Left ventricle myocardium inferior (tissue), 1 donor: ENCODE data around the gene CSH1. TPM values are rescaled to one million over a fixed set of nuclear protein-coding genes. Genes with fewer than 3 reads are reported as not detected.
"Not testable (repeated sequence)": the region's sequence is repeated elsewhere in the genome, so short reads cannot be mapped to it uniquely, and the experiment has no call there.

ENCODE experiments used
- DNase-seq: peaks from one replicate; pipeline ENCODE4 v3.0.0-alpha.2; 2020
- H3K27ac ChIP-seq: fragments of 200-600 bp; replicated peaks from 2 replicates; pipeline ENCODE4 v1.8.0; 2021
- H3K27me3 ChIP-seq: fragments of 200-600 bp; 2 replicates; pipeline ENCODE4 v1.8.0; 2021; ENCODE audit warnings: low read depth
- H3K36me3 ChIP-seq: fragments of 200-600 bp; 2 replicates; pipeline ENCODE4 v1.8.0; 2021
- H3K4me1 ChIP-seq: fragments of 200-600 bp; 2 replicates; pipeline ENCODE4 v1.8.0; 2021
- H3K4me3 ChIP-seq: fragments of 200-600 bp; 2 replicates; pipeline ENCODE4 v1.8.0; 2021; ENCODE audit warnings: mild to moderate bottlenecking, moderate library complexity
- H3K9me3 ChIP-seq: fragments of 200-600 bp; replicated peaks from 2 replicates; pipeline ENCODE4 v1.8.0; 2021
- intact Hi-C: fragments of 100-400 bp; cut with micrococcal nuclease; formaldehyde crosslinking; loops from one replicate; pipeline ENCODE4 v1.11.0; 2022
- long read RNA-seq: library from polyadenylated mRNA; unstranded; transcript quantifications from one replicate; pipeline ENCODE4 v2.0.0, GENCODE V29; 2021
- total RNA-seq: library from RNA; stranded (reverse); fragmentation: NEBNext Ultra II Directional; extraction: Animal tissue kit (Norgen Biotek cat#: 25700); gene quantifications from one replicate; pipeline ENCODE4 v1.2.1, GENCODE V29; 2021
- TF ChIP-seq, protein P1 (sequence below): fragments of 200-600 bp; IDR thresholded peaks from 2 replicates; pipeline ENCODE4 v1.8.0; 2021; ENCODE audit warnings: antibody characterized with exemption, mild to moderate bottlenecking, borderline replicate concordance
- donor health status: DM: no; HTN: yes; CAD: no; lungs with severe emphysema.

The CSH1 gene
- not detected for total RNA-seq
- long read RNA-seq: 0 reads

DNA sequence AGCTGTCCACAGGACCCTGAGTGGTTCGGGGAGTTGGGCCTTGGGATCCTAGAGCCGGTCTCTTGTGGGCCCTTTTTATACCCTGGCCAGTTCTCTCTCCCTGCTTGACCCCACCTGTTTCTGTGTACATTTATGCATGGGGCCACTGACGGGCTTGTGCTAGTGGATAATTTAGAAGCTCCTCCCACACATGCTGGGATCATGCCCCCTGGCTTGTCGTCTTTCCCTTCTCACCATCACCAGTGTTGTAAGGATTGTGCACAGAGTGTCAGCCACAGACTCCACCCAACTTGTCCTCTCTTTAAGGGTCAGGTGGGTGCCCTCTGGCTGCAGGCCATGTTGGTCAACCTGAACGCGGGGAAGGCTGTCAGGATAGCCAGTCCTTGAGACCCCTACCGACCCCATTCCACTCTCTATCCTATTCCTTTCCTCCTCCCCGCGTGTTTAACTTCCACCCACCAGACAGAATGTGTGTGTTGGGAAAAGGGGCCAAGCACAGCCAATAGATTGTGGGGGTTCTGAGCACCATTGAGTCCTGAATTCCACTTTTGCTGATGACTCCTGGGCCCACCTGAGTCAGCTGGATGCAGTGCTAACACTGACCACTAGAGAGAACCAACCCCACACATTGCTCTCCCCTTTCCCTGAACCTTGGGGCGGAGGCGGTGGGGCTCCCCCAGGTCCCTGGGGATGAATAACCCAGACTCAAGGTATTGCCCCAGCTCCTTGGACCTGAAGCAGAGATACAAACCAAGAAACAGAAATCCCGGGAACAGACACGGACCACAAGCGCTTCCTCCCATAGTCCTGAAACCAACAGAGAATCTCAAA lies at the start of gene CSH1:
TSS of gene CSH1 (minus strand) at position 51 of the 831 bp plus-strand sequence. CDS start 63 bp downstream, outside the sequence.
- H3K4me3 ChIP-seq, H3K27me3 ChIP-seq, H3K9me3 ChIP-seq, DNase-seq, H3K4me1 ChIP-seq, intact Hi-C loops, H3K36me3 ChIP-seq, H3K27ac ChIP-seq: not testable (repeated sequence)

DNA sequence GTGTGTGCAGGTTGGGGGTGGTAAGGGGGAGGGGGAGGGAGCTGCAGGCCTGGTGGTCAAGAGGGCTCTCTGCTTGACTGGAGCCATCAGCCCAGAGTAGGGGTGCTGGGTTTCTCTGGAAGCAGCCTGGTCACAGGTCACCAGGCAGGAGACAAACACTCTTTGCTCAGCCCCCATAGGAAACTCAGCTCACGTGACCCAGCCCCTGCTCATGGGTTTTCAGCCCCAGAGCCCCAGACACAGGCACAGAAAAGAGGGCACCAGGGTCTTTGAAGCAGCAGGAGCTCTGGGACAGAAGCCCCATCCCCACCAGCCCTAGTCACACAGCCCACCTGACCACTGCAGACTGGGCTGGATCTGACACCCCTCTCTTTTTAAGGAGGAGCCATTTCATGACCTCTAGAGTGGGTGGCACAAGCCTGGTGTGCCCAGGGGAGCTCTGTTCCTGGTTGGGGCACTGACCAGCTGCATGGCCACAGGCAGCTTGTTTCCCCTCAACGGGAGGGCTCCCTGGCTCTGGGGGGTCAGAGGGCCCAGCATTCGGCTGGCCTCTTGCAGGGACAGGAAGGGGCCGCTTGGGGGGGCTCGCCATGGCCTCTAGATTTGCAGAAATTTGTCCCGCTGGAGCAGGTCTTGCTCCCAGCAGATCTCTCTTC lies 49.5 kb upstream of the CSH1 start:
- Histone ChIP-seq H3K27ac (no peak overlapping the region), H3K4me3 (no peak overlapping the region), H3K4me1 (peaks cover 13% of the 10 kb centered on the region), H3K27me3 (peaks cover 5% of the 10 kb centered on the region), H3K36me3 (no peaks in the 10 kb centered on the region), H3K9me3 (no peaks in the 10 kb centered on the region)
- TF ChIP-seq, protein P1, sequence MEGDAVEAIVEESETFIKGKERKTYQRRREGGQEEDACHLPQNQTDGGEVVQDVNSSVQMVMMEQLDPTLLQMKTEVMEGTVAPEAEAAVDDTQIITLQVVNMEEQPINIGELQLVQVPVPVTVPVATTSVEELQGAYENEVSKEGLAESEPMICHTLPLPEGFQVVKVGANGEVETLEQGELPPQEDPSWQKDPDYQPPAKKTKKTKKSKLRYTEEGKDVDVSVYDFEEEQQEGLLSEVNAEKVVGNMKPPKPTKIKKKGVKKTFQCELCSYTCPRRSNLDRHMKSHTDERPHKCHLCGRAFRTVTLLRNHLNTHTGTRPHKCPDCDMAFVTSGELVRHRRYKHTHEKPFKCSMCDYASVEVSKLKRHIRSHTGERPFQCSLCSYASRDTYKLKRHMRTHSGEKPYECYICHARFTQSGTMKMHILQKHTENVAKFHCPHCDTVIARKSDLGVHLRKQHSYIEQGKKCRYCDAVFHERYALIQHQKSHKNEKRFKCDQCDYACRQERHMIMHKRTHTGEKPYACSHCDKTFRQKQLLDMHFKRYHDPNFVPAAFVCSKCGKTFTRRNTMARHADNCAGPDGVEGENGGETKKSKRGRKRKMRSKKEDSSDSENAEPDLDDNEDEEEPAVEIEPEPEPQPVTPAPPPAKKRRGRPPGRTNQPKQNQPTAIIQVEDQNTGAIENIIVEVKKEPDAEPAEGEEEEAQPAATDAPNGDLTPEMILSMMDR: no peak
- intact Hi-C loops: no loop called here
- DNase-seq: no peak

DNA sequence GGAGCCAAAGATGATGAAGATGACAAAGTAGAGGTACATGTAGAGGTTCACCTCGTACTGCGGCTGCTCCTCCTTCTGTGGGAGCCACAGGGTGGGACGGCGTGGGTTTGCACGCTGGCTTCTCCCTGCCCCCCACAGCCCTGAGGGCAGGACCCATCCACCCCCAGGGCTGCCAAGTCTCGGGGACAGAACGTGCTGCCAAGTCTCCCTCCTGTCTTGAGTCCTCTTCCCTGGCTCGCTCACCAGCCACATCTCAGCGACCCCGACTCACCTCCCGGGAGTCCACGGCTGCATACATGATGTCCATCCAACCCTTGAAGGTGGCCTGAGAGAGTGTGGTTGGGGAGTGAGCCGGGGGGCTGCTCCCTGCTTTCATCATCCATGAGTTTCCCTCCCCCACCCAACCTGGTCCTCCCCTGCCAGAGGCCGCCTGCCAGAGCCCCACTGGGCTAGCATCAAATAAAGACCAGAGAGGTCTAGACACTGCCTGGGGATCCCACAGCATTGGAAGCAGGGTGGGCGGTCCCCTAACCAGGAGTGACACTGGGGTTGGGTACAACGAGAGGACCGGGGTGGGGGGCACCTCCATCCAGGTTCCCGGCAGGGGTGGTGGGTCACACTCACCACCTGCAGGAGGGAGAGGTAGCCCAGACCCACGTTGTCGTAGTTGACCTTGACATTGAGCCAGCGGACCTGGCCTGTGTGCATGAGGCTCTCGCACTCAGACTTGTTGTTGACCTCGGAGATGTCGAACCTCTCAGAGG lies 48.5 kb upstream of the CSH1 start:
- no peak for DNase-seq
- Histone ChIP-seq H3K36me3 (no peaks in the 10 kb centered on the region), H3K4me3 (no peak overlapping the region), H3K27ac (no peak overlapping the region), H3K27me3 (peaks cover 5% of the 10 kb centered on the region), H3K4me1 (peaks cover 6% of the 10 kb centered on the region), H3K9me3 (no peaks in the 10 kb centered on the region)
- intact Hi-C loops: no loop called here
- TF ChIP-seq, protein P1: no peak

DNA sequence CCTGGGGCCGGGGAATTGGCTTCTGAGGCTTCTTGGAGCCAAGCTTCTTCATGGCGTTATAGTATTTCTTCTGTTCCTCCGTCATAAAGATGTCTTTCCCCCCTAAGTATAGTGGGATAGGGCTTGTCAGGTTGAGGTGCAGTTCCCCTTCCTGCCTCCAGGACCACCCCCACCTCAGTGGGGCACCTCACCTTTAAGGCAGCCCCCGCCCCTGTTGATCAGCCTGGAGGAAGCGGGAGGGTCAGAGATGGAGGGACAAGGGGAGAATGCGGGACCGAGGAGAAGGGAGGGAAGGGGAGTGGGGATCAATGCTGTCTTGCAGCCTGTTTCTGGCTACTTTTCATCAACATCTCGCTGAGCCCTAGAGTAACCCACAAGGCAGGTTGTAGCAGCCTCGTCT lies 47.4 kb upstream of the CSH1 start:
- no peaks in the 10 kb centered on the region for H3K36me3 ChIP-seq
- intact Hi-C loops: no loop called here
- peaks cover 6% of the 10 kb centered on the region for H3K4me1 ChIP-seq
- no peak for DNase-seq
- H3K27me3 ChIP-seq: no peaks in the 10 kb centered on the region
- no peak overlapping the region for H3K4me3 ChIP-seq
- no peak overlapping the region for H3K27ac ChIP-seq
- TF ChIP-seq, protein P1: no peak
- no peaks in the 10 kb centered on the region for H3K9me3 ChIP-seq

DNA sequence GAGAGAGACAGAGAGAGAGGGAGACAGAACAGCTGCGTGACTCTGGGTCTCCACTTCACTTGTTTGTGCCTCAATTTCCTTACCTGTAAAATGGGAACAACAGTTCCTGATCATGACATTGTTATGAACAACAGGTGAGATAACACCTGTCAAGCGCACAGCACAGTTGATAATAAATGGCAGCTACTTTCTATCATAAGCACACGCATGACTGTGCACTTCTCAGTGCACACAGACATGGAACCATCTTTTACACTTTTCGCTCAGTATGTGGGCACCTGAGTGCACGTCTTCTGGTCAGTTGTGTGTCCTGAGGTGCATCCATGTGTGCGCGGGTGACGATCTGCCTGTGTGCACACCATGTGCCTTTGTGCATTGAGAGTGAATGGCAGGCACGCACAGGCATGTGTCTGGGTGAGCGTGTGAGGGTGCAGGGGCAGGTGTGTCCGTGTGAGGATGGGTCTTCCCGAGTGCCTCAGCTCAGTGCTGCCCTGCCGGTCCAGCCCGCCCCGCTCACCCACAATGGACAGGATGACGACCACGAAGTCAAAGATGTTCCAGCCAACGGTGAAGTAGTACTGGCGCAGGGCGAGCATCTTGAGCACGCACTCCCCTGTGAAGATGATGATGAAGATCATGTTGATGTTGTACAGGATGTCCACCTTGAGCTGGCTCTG lies 46.1 kb upstream of the CSH1 start:
- H3K27ac ChIP-seq: no peak overlapping the region
- H3K4me1 ChIP-seq: peaks cover 6% of the 10 kb centered on the region
- TF ChIP-seq, protein P1: no peak
- H3K36me3 ChIP-seq: no peaks in the 10 kb centered on the region
- intact Hi-C loops: no loop called here
- H3K27me3 ChIP-seq: no peaks in the 10 kb centered on the region
- no peak overlapping the region for H3K4me3 ChIP-seq
- H3K9me3 ChIP-seq: no peaks in the 10 kb centered on the region
- DNase-seq: no peak
